H1 (cell line): ENCODE results near the gene SLC8A1. TPM values are rescaled to one million over a fixed set of nuclear protein-coding genes. Genes with fewer than 3 reads are reported as not detected.

Experiments used
- CTCF ChIA-PET: fragments of 300-600 bp; sonication (Branson Sonifier 250); formaldehyde crosslinking; loops from one replicate; lab custom pipeline; 2021; ENCODE audit not compliant: partially characterized antibody; lab: Charles Lee
- POLR2A ChIA-PET: fragments of 300-600 bp; sonication (Branson Sonifier 250); formaldehyde crosslinking; loops from one replicate; lab custom pipeline; 2021; ENCODE audit warnings: inconsistent platforms; ENCODE audit not compliant: partially characterized antibody; lab: Charles Lee
- DNase-seq, 2 experiments: peaks; one replicate each; pipeline versions ENCODE4 v3.0.0 to v3.0.0-alpha.2; 2010 to 2022; ENCODE audit warnings: low spot score in 2 of 2, low read depth in 1 of 2, mixed read lengths in 1 of 2
- FAIRE-seq: peaks from 2 replicates; lab custom pipeline; 2011; peaks lifted over from hg19 to GRCh38; lab: Jason Lieb, UNC
- H2AFZ ChIP-seq: 2 replicates; pipeline ENCODE4 v1.8.1; 2012; ENCODE audit warnings: low read length, inconsistent platforms
- H2AK5ac ChIP-seq: 2 replicates; pipeline ENCODE4 v1.6.1; 2013; ENCODE audit warnings: low read depth, low read length
- H2BK120ac ChIP-seq: replicated peaks from 2 replicates; pipeline ENCODE3; 2013; ENCODE audit warnings: low read depth, low read length, inconsistent platforms
- H2BK12ac ChIP-seq: 2 replicates; pipeline ENCODE4 v1.6.1; 2013; ENCODE audit warnings: low read depth, low read length
- H2BK15ac ChIP-seq: 2 replicates; pipeline ENCODE4 v1.6.1; 2013; ENCODE audit warnings: low read length
- H2BK20ac ChIP-seq: 2 replicates; pipeline ENCODE4 v1.6.1; 2013; ENCODE audit warnings: low read length
- H2BK5ac ChIP-seq: 2 replicates; pipeline ENCODE4 v1.6.1; 2013; ENCODE audit warnings: low read depth, low read length
- H3K14ac ChIP-seq: 2 replicates; pipeline ENCODE4 v1.6.1; 2013; ENCODE audit warnings: inconsistent platforms; ENCODE audit not compliant: insufficient read length
- H3K18ac ChIP-seq: 2 replicates; pipeline ENCODE4 v1.6.1; 2013; ENCODE audit warnings: low read length; ENCODE audit errors: extremely low read depth
- H3K23ac ChIP-seq: 2 replicates; pipeline ENCODE4 v1.6.1; 2013; ENCODE audit warnings: inconsistent platforms; ENCODE audit not compliant: insufficient read length
- H3K23me2 ChIP-seq: 2 replicates; pipeline ENCODE4 v1.6.1; 2013; ENCODE audit warnings: low read depth, low read length
- H3K27ac ChIP-seq: 2 replicates; pipeline ENCODE4 v1.6.1; 2011; ENCODE audit warnings: low read depth, low read length, inconsistent platforms
- H3K27me3 ChIP-seq, 4 experiments: replicated peaks in 1 of 4; 1 replicate in 1 of 4; 2 replicates in 3 of 4; pipeline versions ENCODE4 v1.6.1 to v1.8.1; 2011 to 2013; ENCODE audit warnings: low read length in 3 of 4, mild to moderate bottlenecking in 3 of 4, inconsistent platforms in 2 of 4, mixed read lengths in 2 of 4, moderate library complexity in 1 of 4; ENCODE audit not compliant: control insufficient read depth in 3 of 4, insufficient read depth in 3 of 4; ENCODE audit errors: extremely low read depth in 1 of 4
- H3K36me3 ChIP-seq, 4 experiments: 2 replicates each; pipeline versions ENCODE4 v1.6.1 to v1.8.1; 2011 to 2013; ENCODE audit warnings: mild to moderate bottlenecking in 4 of 4, low read length in 3 of 4, moderate library complexity in 2 of 4, control low read depth in 1 of 4, inconsistent platforms in 1 of 4; ENCODE audit not compliant: insufficient read depth in 4 of 4, control insufficient read depth in 2 of 4
- H3K4ac ChIP-seq: replicated peaks from 2 replicates; pipeline ENCODE3; 2013; ENCODE audit warnings: low read length, low read depth, mixed read lengths, inconsistent platforms; ENCODE audit not compliant: insufficient read length
- H3K4me1 ChIP-seq, 4 experiments: replicated peaks in 1 of 4; 1 replicate in 1 of 4; 2 replicates in 3 of 4; pipeline versions ENCODE4 v1.6.1 to v1.8.1; 2011 to 2013; ENCODE audit warnings: low read length in 3 of 4, inconsistent platforms in 2 of 4, mixed read lengths in 1 of 4; ENCODE audit not compliant: insufficient read depth in 4 of 4, control insufficient read depth in 3 of 4
- H3K4me2 ChIP-seq, 2 experiments: 2 replicates each; pipeline versions ENCODE4 v1.6.1 to v1.8.1; 2011 to 2013; ENCODE audit warnings: low read depth in 2 of 2, low read length in 2 of 2, control low read depth in 1 of 2, inconsistent platforms in 1 of 2, mild to moderate bottlenecking in 1 of 2; ENCODE audit not compliant: insufficient read depth in 1 of 2
- H3K4me3 ChIP-seq, 4 experiments: fragments of 200-600, 300-600 bp in 1 of 4; sonication (generic), shearing (Covaris generic), sonication (Bioruptor Twin) in 1 of 4; 2 replicates each; pipeline versions ENCODE4 v1.5.1 to v1.8.1; 2011 to 2016; ENCODE audit warnings: low read length in 4 of 4, low read depth in 3 of 4, control low read depth in 2 of 4, inconsistent platforms in 2 of 4, mild to moderate bottlenecking in 2 of 4, mixed read lengths in 1 of 4, moderate library complexity in 1 of 4; ENCODE audit not compliant: insufficient read depth in 2 of 4; ENCODE audit errors: extremely low read depth in 1 of 4
- H3K56ac ChIP-seq: replicated peaks from 2 replicates; pipeline ENCODE3; 2013; ENCODE audit warnings: low read depth, mild to moderate bottlenecking, mixed read lengths, low read length, inconsistent platforms; ENCODE audit not compliant: insufficient read length
- H3K79me1 ChIP-seq: 2 replicates; pipeline ENCODE4 v1.6.1; 2013; ENCODE audit warnings: low read depth, low read length, control low read depth
- H3K79me2 ChIP-seq, 2 experiments: 2 replicates each; pipeline versions ENCODE4 v1.6.1 to v1.8.1; 2012 to 2013; ENCODE audit warnings: low read length in 2 of 2, mild to moderate bottlenecking in 2 of 2, inconsistent platforms in 1 of 2; ENCODE audit not compliant: insufficient read depth in 2 of 2, control insufficient read depth in 1 of 2
- H3K9ac ChIP-seq, 4 experiments: replicated peaks in 1 of 4; 1 replicate in 1 of 4; 2 replicates in 3 of 4; pipeline versions ENCODE4 v1.6.1 to v1.8.1; 2011 to 2013; ENCODE audit warnings: low read depth in 3 of 4, low read length in 3 of 4, control low read depth in 2 of 4, mild to moderate bottlenecking in 2 of 4, moderate library complexity in 2 of 4, inconsistent platforms in 1 of 4; ENCODE audit errors: extremely low read depth in 1 of 4
- H3K9me3 ChIP-seq, 2 experiments: 2 replicates each; pipeline versions ENCODE4 v1.6.1 to v1.8.1; 2012 to 2013; ENCODE audit warnings: mild to moderate bottlenecking in 2 of 2, moderate library complexity in 2 of 2, control low read depth in 1 of 2, inconsistent platforms in 1 of 2, low read depth in 1 of 2, low read length in 1 of 2, mixed read lengths in 1 of 2; ENCODE audit not compliant: insufficient read depth in 2 of 2
- H4K20me1 ChIP-seq, 2 experiments: replicated peaks in 1 of 2; 2 replicates each; pipeline versions ENCODE3 to v1.8.1; 2011 to 2013; ENCODE audit warnings: inconsistent platforms in 2 of 2, low read length in 2 of 2, mild to moderate bottlenecking in 1 of 2; ENCODE audit not compliant: insufficient read depth in 2 of 2, control insufficient read depth in 1 of 2
- H4K5ac ChIP-seq: 2 replicates; pipeline ENCODE4 v1.6.1; 2013; ENCODE audit warnings: low read length, low read depth, mixed read lengths, inconsistent platforms; ENCODE audit not compliant: insufficient read length
- H4K8ac ChIP-seq: 2 replicates; pipeline ENCODE4 v1.8.0; 2013; ENCODE audit warnings: mild to moderate bottlenecking, moderate library complexity, low read length, inconsistent platforms; ENCODE audit not compliant: insufficient read depth; ENCODE audit errors: extremely low read depth
- H4K91ac ChIP-seq: replicated peaks from 2 replicates; pipeline ENCODE3; 2013; ENCODE audit warnings: low read length, mixed read lengths, inconsistent platforms; ENCODE audit not compliant: insufficient read length
- CBX8 ChIP-seq: fragments of 300-800, 300-1000 bp; sonication (generic); IDR thresholded peaks from 2 replicates; pipeline ENCODE4 v1.7.1; 2016; ENCODE audit warnings: low read depth, low read length, borderline replicate concordance
- GTF2F1 ChIP-seq: IDR thresholded peaks from 2 replicates; pipeline ENCODE4 v1.6.1; 2012; ENCODE audit warnings: low read depth, low read length, improper control_type of control experiment, borderline replicate concordance
- KDM1A ChIP-seq: fragments of 200-600, 300-600 bp; sonication (generic); IDR thresholded peaks from 2 replicates; pipeline ENCODE4 v1.7.1; 2016; ENCODE audit warnings: mild to moderate bottlenecking, low read length, borderline replicate concordance
- KDM5A ChIP-seq: fragments of 200-600 bp; IDR thresholded peaks from 2 replicates; pipeline ENCODE4 v1.7.1; 2012; ENCODE audit warnings: mild to moderate bottlenecking, low read length, inconsistent platforms, mixed read lengths
- POLR2AphosphoS5 ChIP-seq: IDR thresholded peaks from 2 replicates; pipeline ENCODE4 v1.6.1; 2011; ENCODE audit warnings: low read depth, low read length
- RBBP5 ChIP-seq: IDR thresholded peaks from 2 replicates; pipeline ENCODE4 v1.7.1; 2012; ENCODE audit warnings: low read depth, mild to moderate bottlenecking, inconsistent platforms, low read length, moderate library complexity, borderline replicate concordance
- SAP30 ChIP-seq: fragments of 300-600 bp; sonication (generic); IDR thresholded peaks from 2 replicates; pipeline ENCODE4 v1.7.1; 2012; ENCODE audit warnings: low read length, moderate library complexity, mild to moderate bottlenecking, inconsistent platforms; ENCODE audit not compliant: insufficient read depth, insufficient replicate concordance
- SP1 ChIP-seq: IDR thresholded peaks from 2 replicates; pipeline ENCODE4 v1.6.1; 2011; ENCODE audit warnings: low read depth, low read length
- SRF ChIP-seq: IDR thresholded peaks from 2 replicates; pipeline ENCODE4 v1.6.1; 2011; ENCODE audit warnings: mild to moderate bottlenecking, low read depth, low read length, moderate library complexity
- TEAD4 ChIP-seq: IDR thresholded peaks from 2 replicates; pipeline ENCODE4 v1.6.1; 2012; ENCODE audit warnings: low read depth, low read length, inconsistent platforms, mixed read lengths
- YY1 ChIP-seq: IDR thresholded peaks from 2 replicates; pipeline ENCODE4 v1.6.1; 2011; ENCODE audit warnings: low read depth, mild to moderate bottlenecking, low read length
- ZNF274 ChIP-seq: IDR thresholded peaks from 2 replicates; pipeline ENCODE4 v1.7.0; 2012; ENCODE audit warnings: low read length, borderline replicate concordance; ENCODE audit errors: extremely low read depth
- WGBS, 2 experiments: shearing (Covaris generic) in 1 of 2; methylation state at CpG; one replicate each; pipeline versions ENCODE4 v1.1.6 to v1.1.7; 2013 to 2015; ENCODE audit warnings: low lambda C conversion rate in 2 of 2, mixed read lengths in 2 of 2, inconsistent platforms in 1 of 2, low coverage in 1 of 2, missing lambda C conversion rate in 1 of 2; ENCODE audit not compliant: insufficient replicate concordance in 2 of 2, insufficient coverage in 1 of 2, insufficient read length in 1 of 2; ENCODE audit errors: extremely low coverage in 1 of 2, missing lambda C conversion rate in 1 of 2; 5-methylcytosine and 5-hydroxymethylcytosine counted together
- polyA plus RNA-seq, 7 experiments: library from polyadenylated mRNA; depleted of rRNA in 3 of 7; stranded (reverse) in 5 of 7; unstranded in 2 of 7; fragments of >200 nt in 5 of 7; fragments of 200-250 nt in 2 of 7; gene quantifications; 1 replicate in 5 of 7; 2 replicates in 1 of 7; 4 replicates in 1 of 7; pipeline versions ENCODE4 v1.2.1 to v1.2.3, GENCODE V29; 2011 to 2013; ENCODE audit warnings: missing spikeins in 2 of 7, mixed read lengths in 2 of 7
- total RNA-seq: library from RNA; stranded (reverse); fragmentation: NEBNext Ultra II Directional; extraction: Animal tissue kit (Norgen Biotek cat#: 25700); gene quantifications from 2 replicates; pipeline ENCODE4 v1.2.1, GENCODE V29; 2021
- TF ChIP-seq, protein P1 (sequence below): IDR thresholded peaks from 2 replicates; pipeline ENCODE4 v1.6.1; 2011; ENCODE audit warnings: low read depth, mild to moderate bottlenecking, low read length; ENCODE audit not compliant: insufficient read depth

The SLC8A1 gene
- total and polyA plus RNA-seq, 2 of the 8 experiments (the other 6 are each of a cell fraction or from before 2014, with no cell fraction given), result 0.68 to 3.6 TPM

DNA sequence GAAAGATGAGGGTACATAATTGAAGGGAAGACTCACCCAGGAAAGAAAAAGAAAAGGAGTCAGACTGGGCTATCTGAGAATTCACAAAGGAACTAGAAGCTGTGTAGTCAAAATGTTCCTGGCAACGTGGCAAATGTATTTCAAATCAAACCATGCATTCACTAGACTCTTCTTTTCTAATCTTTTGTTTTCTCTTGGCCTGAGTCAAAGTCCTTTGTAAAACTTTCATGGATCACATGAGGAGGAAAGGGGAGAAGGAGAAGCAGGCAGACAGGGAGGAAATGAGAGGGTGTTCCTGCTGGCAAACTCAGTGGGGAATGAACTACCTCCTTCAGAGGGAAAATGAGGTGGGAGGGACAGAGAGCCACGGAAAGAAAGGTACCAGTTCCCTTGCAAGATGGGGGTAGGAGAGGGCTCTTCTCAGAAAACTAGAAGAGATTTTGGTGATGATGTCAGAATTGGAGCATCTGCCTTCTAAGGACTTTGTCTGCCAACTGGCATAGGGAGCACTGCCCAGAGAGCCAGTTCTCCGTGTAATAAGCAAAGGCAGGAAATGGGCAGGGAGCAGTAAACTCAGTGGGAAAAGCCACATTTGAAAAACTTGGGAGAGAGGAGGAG lies 51.4 kb downstream of the SLC8A1 start:
- Histone ChIP-seq H3K4me1 (peaks cover 0 to 7% (median 0%) of the 10 kb centered on the region in 4 experiments; a peak in 3 of 7 replicates), H2BK20ac (peak overlapping the region; percentile 38; the same call in 1 of the 2 replicates), H2BK120ac (no peak overlapping the region), H2AFZ (peak overlapping the region; percentile 85), H3K4ac (no peak overlapping the region), H3K79me2 (no peaks in the 10 kb centered on the region), H3K36me3 (no peaks in the 10 kb centered on the region), H3K4me3 (no peak overlapping the region), H3K23ac (no peak overlapping the region), H3K56ac (no peak overlapping the region), H3K27ac (no peak overlapping the region), H2BK5ac (peak overlapping the region; percentile 31; the same call in 1 of the 2 replicates), H4K5ac (no peak overlapping the region), H2BK15ac (no peak overlapping the region), H3K23me2 (no peaks in the 10 kb centered on the region), H3K4me2 (no peak overlapping the region), H3K18ac (no peak overlapping the region), H3K79me1 (no peaks in the 10 kb centered on the region), H3K14ac (no peak overlapping the region), H4K20me1 (no peaks in the 10 kb centered on the region), H2AK5ac (no peak overlapping the region), H4K91ac (no peak overlapping the region), H3K9ac (no peak overlapping the region), H2BK12ac (no peak overlapping the region), H3K27me3 (no peaks in the 10 kb centered on the region), H3K9me3 (no peaks in the 10 kb centered on the region), H4K8ac (no peak overlapping the region)
- ChIA-PET POLR2A (no interaction called here), CTCF (no interaction called here)
- 48% methylated on average over 3 of the region's 3 CpGs; no CpG with 5 or more reads in 1 of the 2 experiments for WGBS, 2 experiments
- FAIRE-seq, result no peak
- no peak for TF ChIP-seq SP1
- no peak for TF ChIP-seq SRF
- no peak for TF ChIP-seq KDM5A
- TF ChIP-seq ZNF274, result no peak
- no peak for TF ChIP-seq TEAD4
- no peak for TF ChIP-seq GTF2F1
- TF ChIP-seq, protein P1, sequence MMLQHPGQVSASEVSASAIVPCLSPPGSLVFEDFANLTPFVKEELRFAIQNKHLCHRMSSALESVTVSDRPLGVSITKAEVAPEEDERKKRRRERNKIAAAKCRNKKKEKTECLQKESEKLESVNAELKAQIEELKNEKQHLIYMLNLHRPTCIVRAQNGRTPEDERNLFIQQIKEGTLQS, result no peak
- no peak for TF ChIP-seq CBX8
- no peak for TF ChIP-seq KDM1A
- no peak for TF ChIP-seq YY1
- TF ChIP-seq SAP30, result no peak
- TF ChIP-seq POLR2AphosphoS5, result no peak
- no peak for TF ChIP-seq RBBP5
- DNase-seq, result no peak
